ENCODE results near the gene SP140. TPM values are rescaled to one million over a fixed set of nuclear protein-coding genes. Genes with fewer than 3 reads are reported as not detected.
A peak's percentile ranks its signal among the peaks of the same experiment; 100 is the strongest.

SP140 gene
- total and polyA plus RNA-seq, 2 of the 13 experiments (the other 11 are each of a cell fraction or from before 2014, with no cell fraction given): 0.57 to 0.80 TPM

- intact Hi-C loops (cut with micrococcal nuclease; ENCODE audit: unreplicated experiment) (loop anchor here (1.0 to 2.0 kb wide), 2 partner anchors 94 to 289 kb away; partner anchors contain the start of gene SP100), in situ Hi-C loops (cut with HindIII; ENCODE audit: extremely low pct_ligation_motif_present, low pct_unique_long_range_greater_than_20kb) (loop anchor here (5.0 kb wide), 2 partner anchors 90 to 290 kb away; no protein-coding TSS in a partner anchor)
- CTCF ChIA-PET (ENCODE audit: low intra/inter-chr PET ratio, low total read pairs): interaction anchor here (2.3 kb wide), 1 partner anchor 289 kb away, joined by 33 read pairs; no protein-coding TSS in a partner anchor
- Histone ChIP-seq H3K79me2 (ENCODE audit: insufficient read depth, low read length) (peaks cover 3% of the 10 kb centered on the region), H3K9me3 (ENCODE audit: low read length) (no peaks in the 10 kb centered on the region), H3K4me2 (ENCODE audit: low read depth, low read length) (peak overlapping the region; percentile 70), H3K27me3 (ENCODE audit: control insufficient read depth in 1 of 2, insufficient read depth in 2 of 2, low read length in 2 of 2) (no peaks in the 10 kb centered on the region; a peak in 1 of 5 replicates), H3K36me3 (replicated peaks in 1 of 2; ENCODE audit: control insufficient read depth in 1 of 2, insufficient read depth in 2 of 2, low read length in 2 of 2) (no peaks in the 10 kb centered on the region), H3K4me3 (replicated peaks in 1 of 3; ENCODE audit: insufficient read depth in 1 of 3, low read depth in 2 of 3, low read length in 3 of 3) (peak overlapping the region; percentile 1 to 64 (median 28); a peak in 4 of 6 replicates), H3K9ac (ENCODE audit: insufficient read depth, low read depth, low read length) (peak overlapping the region; percentile 37; the same call in 1 of the 2 replicates), H3K4me1 (ENCODE audit: insufficient read depth, low read length) (peaks cover 47% of the 10 kb centered on the region), H4K20me1 (ENCODE audit: insufficient read depth, low read length) (no peaks in the 10 kb centered on the region), H2AFZ (ENCODE audit: low read length) (peak overlapping the region; percentile 82), H3K27ac (ENCODE audit: extremely low read length, insufficient read depth, low read length) (no peak overlapping the region)
- WGBS (ENCODE audit: low lambda C conversion rate): 32% methylated on average over 11 of the region's 12 CpGs
- BruUV-seq (replicated peaks): no TSS peak
- FAIRE-seq: no peak
- POLR2A ChIA-PET: interaction anchor here (0.7 to 1.3 kb wide), 4 partner anchors 9 to 288 kb away, joined by 3 to 6 read pairs (median 3); no protein-coding TSS in a partner anchor
- DNase-seq (ENCODE audit: low spot score): no peak
- peak; percentile 15 for ATAC-seq
- TF ChIP-seq KMT2A (CRISPR knock-in tag; IDR thresholded peaks at IDR 0.05) (0 out of 2 replicates have a peak, but pooled peaks have one; percentile 26), ZNF850 (CRISPR knock-in tag; conservative IDR thresholded peaks at IDR 0.05) (peak; percentile 96), PCBP2 (optimal IDR thresholded peaks at IDR 0.05; ENCODE audit: low read depth, low read length, poor library complexity, severe bottlenecking) (no peak), ARNT (IDR thresholded peaks at IDR 0.05) (no peak), DPF2 (CRISPR knock-in tag; IDR thresholded peaks at IDR 0.05; ENCODE audit: borderline replicate concordance, low read depth) (peak; percentile 23; the same call in 1 of the 2 replicates), ZNF605 (CRISPR knock-in tag; IDR thresholded peaks at IDR 0.05) (0 out of 2 replicates have a peak, but pooled peaks have one; percentile 25), RNF2 (conservative IDR thresholded peaks at IDR 0.05; ENCODE audit: low read depth) (no peak), ZNF513 (CRISPR knock-in tag; conservative IDR thresholded peaks at IDR 0.05) (no peak), ZNF34 (CRISPR knock-in tag; IDR thresholded peaks at IDR 0.05; ENCODE audit: borderline replicate concordance) (no peak), SMARCE1 (IDR thresholded peaks at IDR 0.05; ENCODE audit: borderline replicate concordance) (no peak), ZNF468 (CRISPR knock-in tag; IDR thresholded peaks at IDR 0.05) (0 out of 2 replicates have a peak, but pooled peaks have one; percentile 4), ELK4 (CRISPR knock-in tag; IDR thresholded peaks at IDR 0.05; ENCODE audit: borderline replicate concordance) (no peak), SP4 (CRISPR knock-in tag; IDR thresholded peaks at IDR 0.05) (0 out of 2 replicates have a peak, but pooled peaks have one; percentile 15), RXRA (CRISPR knock-in tag; IDR thresholded peaks at IDR 0.05) (no peak), PITX1 (CRISPR knock-in tag; IDR thresholded peaks at IDR 0.05) (peak; percentile 53; the same call in 1 of the 2 replicates), ZBTB49 (CRISPR knock-in tag; IDR thresholded peaks at IDR 0.05; ENCODE audit: borderline replicate concordance) (no peak)
Measured at GRCh38 chr2:230322561-230323384, 97.2 kb downstream of the SP140 start.
